HCT116 (cell line): Measurements from ENCODE around the gene ADCK2. TPM values are rescaled to one million over a fixed set of nuclear protein-coding genes. Genes with fewer than 3 reads are reported as not detected.

Source experiments
- ATAC-seq: fragments of 200-7000 bp; cut with Tn5 transposase; 2 replicates; pipeline ENCODE4 v1.9.1; 2020; ENCODE audit warnings: mild to moderate bottlenecking, moderate library complexity
- BruUV-seq: library from RNA; stranded (reverse); fragments of 400-500 nt; replicated peaks from 2 replicates; lab custom pipeline; 2021; lab: Mats Ljungman, UMichigan
- CTCF ChIA-PET: fragments of 300-600 bp; sonication (Branson Sonifier 250); formaldehyde crosslinking; loops from one replicate; lab custom pipeline; 2021; ENCODE audit warnings: antibody characterized with exemption; lab: Charles Lee
- POLR2A ChIA-PET: fragments of 300-600, 350-600 bp; sonication (Branson Sonifier 250); formaldehyde crosslinking; loops from one replicate; lab custom pipeline; 2021; ENCODE audit warnings: antibody characterized with exemption; lab: Charles Lee
- RAD21 ChIA-PET, 2 experiments: fragments of 300-600 bp; sonication (Branson Sonifier 250); formaldehyde crosslinking; loops; one replicate each; lab custom pipeline; 2023; ENCODE audit warnings: low total read pairs in 2 of 2; ENCODE audit not compliant: uncharacterized antibody in 2 of 2, unreplicated experiment in 2 of 2, low non-redundant PET in 1 of 2; lab: Charles Lee
- DNase-seq: peaks from one replicate; pipeline ENCODE4 v3.0.0-alpha.2; 2010; ENCODE audit warnings: low read depth, low spot score
- H2AFZ ChIP-seq: fragments of 200-600 bp; shearing (Covaris generic), sonication (generic); 2 replicates; pipeline ENCODE4 v1.6.1; 2017; ENCODE audit warnings: low read depth, mixed run types, mixed read lengths, antibody characterized with exemption, low read length; ENCODE audit not compliant: poor library complexity, severe bottlenecking
- H3K27ac ChIP-seq: 2 replicates; pipeline ENCODE4 v1.5.1; 2012; ENCODE audit warnings: low read depth, low read length
- H3K27me3 ChIP-seq: fragments of 200-600 bp; sonication (generic); 2 replicates; pipeline ENCODE4 v1.6.1; 2016; ENCODE audit warnings: mixed run types, low read length, mixed read lengths; ENCODE audit not compliant: insufficient read depth
- H3K36me3 ChIP-seq, 2 experiments: fragments of 200-500 bp in 1 of 2; fragments of 200-600 bp in 1 of 2; sonication (Bioruptor generic) in 1 of 2; sonication (generic) in 1 of 2; 2 replicates each; pipeline versions ENCODE4 v1.5.1 to v1.6.1; 2014 to 2016; ENCODE audit warnings: low read length in 2 of 2, inconsistent platforms in 1 of 2, mixed read lengths in 1 of 2, mixed run types in 1 of 2; ENCODE audit not compliant: insufficient read depth in 2 of 2, control insufficient read depth in 1 of 2
- H3K4me1 ChIP-seq, 2 experiments: fragments of 200-600 bp in 1 of 2; sonication (generic) in 1 of 2; 2 replicates each; pipeline versions ENCODE4 v1.5.1 to v1.6.1; 2012 to 2017; ENCODE audit warnings: low read length in 2 of 2, inconsistent platforms in 1 of 2, mild to moderate bottlenecking in 1 of 2, mixed read lengths in 1 of 2, mixed run types in 1 of 2, moderate library complexity in 1 of 2; ENCODE audit not compliant: insufficient read depth in 2 of 2, control insufficient read depth in 1 of 2
- H3K4me2 ChIP-seq: fragments of 200-600 bp; sonication (generic); 2 replicates; pipeline ENCODE4 v1.6.1; 2017; ENCODE audit warnings: mixed run types, low read length, mixed read lengths
- H3K4me3 ChIP-seq, 2 experiments: fragments of 200-600 bp in 1 of 2; sonication (generic) in 1 of 2; replicated peaks in 1 of 2; 2 replicates each; pipeline ENCODE4 v1.5.1; 2011 to 2016; ENCODE audit warnings: low read length in 2 of 2, control low read depth in 1 of 2, low read depth in 1 of 2, mild to moderate bottlenecking in 1 of 2, mixed read lengths in 1 of 2, mixed run types in 1 of 2
- H3K79me2 ChIP-seq: fragments of 200-600 bp; sonication (generic); 2 replicates; pipeline ENCODE4 v1.6.1; 2017; ENCODE audit warnings: mild to moderate bottlenecking, mixed run types, low read length, moderate library complexity, mixed read lengths; ENCODE audit not compliant: insufficient read depth
- H3K9ac ChIP-seq: fragments of 200-600 bp; sonication (generic); 2 replicates; pipeline ENCODE4 v1.6.1; 2016; ENCODE audit warnings: low read length, mixed read lengths
- H3K9me2 ChIP-seq: fragments of 200-600 bp; sonication (generic), shearing (Covaris generic); 2 replicates; pipeline ENCODE4 v1.6.1; 2017; ENCODE audit warnings: mixed run types, mild to moderate bottlenecking, moderate library complexity; ENCODE audit not compliant: insufficient read depth
- H3K9me3 ChIP-seq, 2 experiments: fragments of 200-500 bp in 1 of 2; fragments of 200-600 bp in 1 of 2; sonication (Bioruptor generic) in 1 of 2; sonication (generic) in 1 of 2; 2 replicates each; pipeline ENCODE4 v1.6.1; 2014 to 2017; ENCODE audit warnings: low read length in 2 of 2, mixed read lengths in 2 of 2, inconsistent platforms in 1 of 2, low read depth in 1 of 2, mild to moderate bottlenecking in 1 of 2, mixed run types in 1 of 2, moderate library complexity in 1 of 2; ENCODE audit not compliant: control insufficient read depth in 1 of 2, insufficient read depth in 1 of 2
- H4K20me1 ChIP-seq: fragments of 200-600 bp; sonication (generic), shearing (Covaris generic); 2 replicates; pipeline ENCODE4 v1.6.1; 2017; ENCODE audit warnings: mixed run types, mild to moderate bottlenecking, moderate library complexity; ENCODE audit not compliant: insufficient read depth
- CBX3 ChIP-seq: IDR thresholded peaks from 2 replicates; pipeline ENCODE4 v1.6.1; 2012; ENCODE audit warnings: low read depth
- EGR1 ChIP-seq: IDR thresholded peaks from 2 replicates; pipeline ENCODE4 v1.6.1; 2012; ENCODE audit warnings: low read depth
- FOSL1 ChIP-seq: IDR thresholded peaks from 2 replicates; pipeline ENCODE4 v1.6.1; 2012; ENCODE audit warnings: low read depth
- JUND ChIP-seq: IDR thresholded peaks from 2 replicates; pipeline ENCODE4 v1.6.1; 2012
- POLR2A ChIP-seq: IDR thresholded peaks from 2 replicates; pipeline ENCODE4 v1.7.0; 2011; ENCODE audit warnings: borderline replicate concordance; ENCODE audit not compliant: insufficient read depth, insufficient read length; ENCODE audit errors: extremely low read depth
- SIN3A ChIP-seq: IDR thresholded peaks from 2 replicates; pipeline ENCODE4 v1.6.1; 2012; ENCODE audit warnings: low read depth
- SRF ChIP-seq: IDR thresholded peaks from 2 replicates; pipeline ENCODE4 v1.6.1; 2012; ENCODE audit warnings: low read depth
- TCF7L2 ChIP-seq: IDR thresholded peaks from 2 replicates; pipeline ENCODE4 v1.7.0; 2011; ENCODE audit warnings: borderline replicate concordance, inconsistent platforms; ENCODE audit not compliant: insufficient read depth, insufficient read length; ENCODE audit errors: extremely low read depth
- ZNF274 ChIP-seq: fragments of 200-500 bp; sonication (Bioruptor generic); IDR thresholded peaks from 2 replicates; pipeline ENCODE4 v1.6.1; 2014; ENCODE audit warnings: mild to moderate bottlenecking, low read depth, low read length, inconsistent platforms
- intact Hi-C: fragments of 100-400 bp; cut with micrococcal nuclease; formaldehyde crosslinking; loops from 2 replicates; pipeline ENCODE4 v1.10.0; 2022
- total RNA-seq: library from RNA; stranded (reverse); gene quantifications from one replicate; pipeline ENCODE4 v1.2.1, GENCODE V29; 2021; ENCODE audit not compliant: unreplicated experiment
- TF ChIP-seq, protein P1 (sequence below), 3 experiments: fragments of 200-600 bp in 1 of 3; sonication (generic) in 1 of 3; IDR thresholded peaks in 2 of 3; conservative IDR thresholded peaks in 1 of 3; 2 replicates each; pipeline ENCODE4 v1.5.1; 2012 to 2017; ENCODE audit warnings: low read depth in 2 of 3, low read length in 2 of 3, antibody characterized with exemption in 1 of 3, borderline replicate concordance in 1 of 3, control low read depth in 1 of 3, mild to moderate bottlenecking in 1 of 3, mixed read lengths in 1 of 3, mixed run types in 1 of 3, moderate library complexity in 1 of 3; ENCODE audit not compliant: insufficient read depth in 1 of 3
- TF ChIP-seq, protein P2 (sequence below): IDR thresholded peaks from 2 replicates; pipeline ENCODE4 v1.6.1; 2012
- TF ChIP-seq, protein P3 (sequence below): IDR thresholded peaks from 2 replicates; pipeline ENCODE4 v1.6.1; 2011; ENCODE audit warnings: mild to moderate bottlenecking, low read length, moderate library complexity; ENCODE audit not compliant: insufficient replicate concordance; ENCODE audit errors: extremely low read depth
- TF ChIP-seq, protein P4 (sequence below): IDR thresholded peaks from 2 replicates; pipeline ENCODE4 v1.6.1; 2012; ENCODE audit warnings: low read depth

Gene ADCK2
- total RNA-seq, 1 experiment from 2014 or later, result 16.9 TPM

DNA sequence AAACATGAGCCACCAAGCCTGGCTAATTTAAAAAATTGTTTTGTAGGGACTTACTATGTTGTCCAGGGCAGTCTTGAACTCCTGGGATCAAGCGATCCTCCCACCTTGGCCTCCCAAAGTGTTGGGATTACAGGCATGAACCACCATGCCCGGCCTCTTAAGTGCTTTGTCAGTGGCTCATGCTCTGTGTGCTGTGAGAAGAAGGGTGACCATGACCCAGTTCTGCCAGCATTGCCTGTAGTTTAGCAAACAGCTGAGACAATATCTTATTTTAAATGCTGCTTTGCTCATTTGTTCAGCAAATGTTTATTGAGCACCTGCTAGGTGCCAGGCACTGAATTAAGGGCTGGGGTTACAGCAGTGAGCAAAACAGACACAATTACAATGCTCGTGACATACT lies 9.0 kb downstream of the ADCK2 start:
- H3K9me3 ChIP-seq, result no peaks in the 10 kb centered on the region
- CTCF ChIA-PET, result no interaction called here
- H3K36me3 ChIP-seq, result peaks cover 0 to 4% of the 10 kb centered on the region in 2 experiments; a peak in 1 of 4 replicates
- TF ChIP-seq JUND, result no peak
- no peak for TF ChIP-seq SRF
- no peak for TF ChIP-seq POLR2A
- TF ChIP-seq ZNF274, result no peak
- TF ChIP-seq, protein P1, sequence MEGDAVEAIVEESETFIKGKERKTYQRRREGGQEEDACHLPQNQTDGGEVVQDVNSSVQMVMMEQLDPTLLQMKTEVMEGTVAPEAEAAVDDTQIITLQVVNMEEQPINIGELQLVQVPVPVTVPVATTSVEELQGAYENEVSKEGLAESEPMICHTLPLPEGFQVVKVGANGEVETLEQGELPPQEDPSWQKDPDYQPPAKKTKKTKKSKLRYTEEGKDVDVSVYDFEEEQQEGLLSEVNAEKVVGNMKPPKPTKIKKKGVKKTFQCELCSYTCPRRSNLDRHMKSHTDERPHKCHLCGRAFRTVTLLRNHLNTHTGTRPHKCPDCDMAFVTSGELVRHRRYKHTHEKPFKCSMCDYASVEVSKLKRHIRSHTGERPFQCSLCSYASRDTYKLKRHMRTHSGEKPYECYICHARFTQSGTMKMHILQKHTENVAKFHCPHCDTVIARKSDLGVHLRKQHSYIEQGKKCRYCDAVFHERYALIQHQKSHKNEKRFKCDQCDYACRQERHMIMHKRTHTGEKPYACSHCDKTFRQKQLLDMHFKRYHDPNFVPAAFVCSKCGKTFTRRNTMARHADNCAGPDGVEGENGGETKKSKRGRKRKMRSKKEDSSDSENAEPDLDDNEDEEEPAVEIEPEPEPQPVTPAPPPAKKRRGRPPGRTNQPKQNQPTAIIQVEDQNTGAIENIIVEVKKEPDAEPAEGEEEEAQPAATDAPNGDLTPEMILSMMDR (IDR thresholded peaks at IDR 0.05 in 2 of 3, conservative IDR thresholded peaks at IDR 0.05 in 1 of 3; ENCODE audit: borderline replicate concordance in 1 of 3, insufficient read depth in 1 of 3, low read depth in 2 of 3, low read length in 2 of 3), result no peak
- no peak for TF ChIP-seq FOSL1
- TF ChIP-seq SIN3A, result no peak
- no peak for TF ChIP-seq TCF7L2
- TF ChIP-seq, protein P2, sequence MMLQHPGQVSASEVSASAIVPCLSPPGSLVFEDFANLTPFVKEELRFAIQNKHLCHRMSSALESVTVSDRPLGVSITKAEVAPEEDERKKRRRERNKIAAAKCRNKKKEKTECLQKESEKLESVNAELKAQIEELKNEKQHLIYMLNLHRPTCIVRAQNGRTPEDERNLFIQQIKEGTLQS, result no peak
- no peak for TF ChIP-seq EGR1
- TF ChIP-seq, protein P3, sequence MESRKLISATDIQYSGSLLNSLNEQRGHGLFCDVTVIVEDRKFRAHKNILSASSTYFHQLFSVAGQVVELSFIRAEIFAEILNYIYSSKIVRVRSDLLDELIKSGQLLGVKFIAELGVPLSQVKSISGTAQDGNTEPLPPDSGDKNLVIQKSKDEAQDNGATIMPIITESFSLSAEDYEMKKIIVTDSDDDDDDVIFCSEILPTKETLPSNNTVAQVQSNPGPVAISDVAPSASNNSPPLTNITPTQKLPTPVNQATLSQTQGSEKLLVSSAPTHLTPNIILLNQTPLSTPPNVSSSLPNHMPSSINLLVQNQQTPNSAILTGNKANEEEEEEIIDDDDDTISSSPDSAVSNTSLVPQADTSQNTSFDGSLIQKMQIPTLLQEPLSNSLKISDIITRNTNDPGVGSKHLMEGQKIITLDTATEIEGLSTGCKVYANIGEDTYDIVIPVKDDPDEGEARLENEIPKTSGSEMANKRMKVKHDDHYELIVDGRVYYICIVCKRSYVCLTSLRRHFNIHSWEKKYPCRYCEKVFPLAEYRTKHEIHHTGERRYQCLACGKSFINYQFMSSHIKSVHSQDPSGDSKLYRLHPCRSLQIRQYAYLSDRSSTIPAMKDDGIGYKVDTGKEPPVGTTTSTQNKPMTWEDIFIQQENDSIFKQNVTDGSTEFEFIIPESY, result no peak
- TF ChIP-seq CBX3, result no peak
- TF ChIP-seq, protein P4, sequence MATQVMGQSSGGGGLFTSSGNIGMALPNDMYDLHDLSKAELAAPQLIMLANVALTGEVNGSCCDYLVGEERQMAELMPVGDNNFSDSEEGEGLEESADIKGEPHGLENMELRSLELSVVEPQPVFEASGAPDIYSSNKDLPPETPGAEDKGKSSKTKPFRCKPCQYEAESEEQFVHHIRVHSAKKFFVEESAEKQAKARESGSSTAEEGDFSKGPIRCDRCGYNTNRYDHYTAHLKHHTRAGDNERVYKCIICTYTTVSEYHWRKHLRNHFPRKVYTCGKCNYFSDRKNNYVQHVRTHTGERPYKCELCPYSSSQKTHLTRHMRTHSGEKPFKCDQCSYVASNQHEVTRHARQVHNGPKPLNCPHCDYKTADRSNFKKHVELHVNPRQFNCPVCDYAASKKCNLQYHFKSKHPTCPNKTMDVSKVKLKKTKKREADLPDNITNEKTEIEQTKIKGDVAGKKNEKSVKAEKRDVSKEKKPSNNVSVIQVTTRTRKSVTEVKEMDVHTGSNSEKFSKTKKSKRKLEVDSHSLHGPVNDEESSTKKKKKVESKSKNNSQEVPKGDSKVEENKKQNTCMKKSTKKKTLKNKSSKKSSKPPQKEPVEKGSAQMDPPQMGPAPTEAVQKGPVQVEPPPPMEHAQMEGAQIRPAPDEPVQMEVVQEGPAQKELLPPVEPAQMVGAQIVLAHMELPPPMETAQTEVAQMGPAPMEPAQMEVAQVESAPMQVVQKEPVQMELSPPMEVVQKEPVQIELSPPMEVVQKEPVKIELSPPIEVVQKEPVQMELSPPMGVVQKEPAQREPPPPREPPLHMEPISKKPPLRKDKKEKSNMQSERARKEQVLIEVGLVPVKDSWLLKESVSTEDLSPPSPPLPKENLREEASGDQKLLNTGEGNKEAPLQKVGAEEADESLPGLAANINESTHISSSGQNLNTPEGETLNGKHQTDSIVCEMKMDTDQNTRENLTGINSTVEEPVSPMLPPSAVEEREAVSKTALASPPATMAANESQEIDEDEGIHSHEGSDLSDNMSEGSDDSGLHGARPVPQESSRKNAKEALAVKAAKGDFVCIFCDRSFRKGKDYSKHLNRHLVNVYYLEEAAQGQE, result no peak
- TF ChIP-seq, all 23 proteins: peak for 0
- DNase-seq (no peak), ATAC-seq (no peak)
- no peak overlapping the region for H3K9ac ChIP-seq
- H3K27me3 ChIP-seq, result no peaks in the 10 kb centered on the region
- H3K4me1 ChIP-seq, result no peaks in the 10 kb centered on the region
- no TSS peak for BruUV-seq
- ChIA-PET POLR2A (no interaction called here), RAD21 (no interaction called here)
- no peaks in the 10 kb centered on the region for H4K20me1 ChIP-seq
- no peak overlapping the region for H3K4me2 ChIP-seq
- no peak overlapping the region for H3K27ac ChIP-seq
- no peak overlapping the region for H2AFZ ChIP-seq
- no peaks in the 10 kb centered on the region for H3K9me2 ChIP-seq
- intact Hi-C loops, result no loop called here
- H3K4me3 ChIP-seq, result no peak overlapping the region
- no peaks in the 10 kb centered on the region for H3K79me2 ChIP-seq
